22Rv1 (cell line): ENCODE measurements around the gene TOP2B.

Experiments used
- H3K27ac ChIP-seq: fragments of 450-650 bp; 2 replicates; pipeline ENCODE4 v1.5.1; 2017
- CTCF ChIP-seq: fragments of 450-650 bp; IDR thresholded peaks from 2 replicates; pipeline ENCODE4 v1.5.1; 2017; ENCODE audit warnings: mild to moderate bottlenecking
- ZFX ChIP-seq: fragments of 450-650 bp; IDR thresholded peaks from 2 replicates; pipeline ENCODE4 v1.6.1; 2017; ENCODE audit warnings: antibody characterized with exemption, borderline replicate concordance

TOP2B gene

GRCh38 chr3:25586167-25586505 is 78.6 kb downstream of the TOP2B start:
- no peak overlapping the region for H3K27ac ChIP-seq
- TF ChIP-seq ZFX: no peak
- no peak for TF ChIP-seq CTCF

GRCh38 chr3:25585361-25586166 is 79.1 kb downstream of the TOP2B start:
- no peak overlapping the region for H3K27ac ChIP-seq
- TF ChIP-seq ZFX (no peak), CTCF (no peak)

- no peak for TF ChIP-seq CTCF
- no peak for TF ChIP-seq ZFX
- H3K27ac ChIP-seq: no peak overlapping the region
These were observed 80.5 kb downstream of the TOP2B start for GRCh38 chr3:25584011-25584789.

- H3K27ac ChIP-seq: no peak overlapping the region
- no peak for TF ChIP-seq ZFX
- no peak for TF ChIP-seq CTCF
These were observed 81.4 kb downstream of the TOP2B start for GRCh38 chr3:25583343-25583742.

- H3K27ac ChIP-seq: no peak overlapping the region
- TF ChIP-seq ZFX (no peak), CTCF (no peak)
These were observed 82.5 kb downstream of the TOP2B start for GRCh38 chr3:25582242-25582641.

- no peak for TF ChIP-seq CTCF
- no peak for TF ChIP-seq ZFX
- no peak overlapping the region for H3K27ac ChIP-seq
These were observed 82.9 kb downstream of the TOP2B start for GRCh38 chr3:25581823-25582222.

- H3K27ac ChIP-seq: no peak overlapping the region
- TF ChIP-seq CTCF: no peak
- TF ChIP-seq ZFX: no peak
These were observed 83.4 kb downstream of the TOP2B start for GRCh38 chr3:25581335-25581734.
